ENCODE measurements around the gene AGPAT1. TPM values are rescaled to one million over a fixed set of nuclear protein-coding genes. Genes with fewer than 3 reads are reported as not detected.
A peak's percentile ranks its signal among the peaks of the same experiment; 100 is the strongest.

Gene AGPAT1
- total and polyA plus RNA-seq, 2 of the 13 experiments (the other 11 are each of a cell fraction or from before 2014, with no cell fraction given), result 51.3 to 139 TPM

- TF ChIP-seq TFE3 (CRISPR knock-in tag; IDR thresholded peaks at IDR 0.05) (peak; percentile 30; the same call in 1 of the 2 replicates), NFYB (CRISPR knock-in tag; IDR thresholded peaks at IDR 0.05) (no peak), NBN (conservative IDR thresholded peaks at IDR 0.05) (peak; percentile 74; the same call in 1 of the 2 replicates), PATZ1 (CRISPR knock-in tag; IDR thresholded peaks at IDR 0.05) (peak; percentile 37; the same call in 1 of the 2 replicates), PHF5A (CRISPR knock-in tag; IDR thresholded peaks at IDR 0.05; ENCODE audit: low read depth, unreplicated experiment) (peak; percentile 18), NFRKB (IDR thresholded peaks at IDR 0.05) (0 out of 2 replicates have a peak, but pooled peaks have one; percentile 28), ZNF333 (CRISPR knock-in tag; IDR thresholded peaks at IDR 0.05; ENCODE audit: borderline replicate concordance) (no peak), ATF1 (CRISPR knock-in tag; IDR thresholded peaks at IDR 0.05) (peak; percentile 10; the same call in 1 of the 2 replicates)
Measured at GRCh38 chr6:32176476-32177182, 745 bp upstream of the AGPAT1 start (continued).

GRCh38 chr6:32175322-32175710 lies 568 bp downstream of the AGPAT1 start:
- Histone ChIP-seq H3K9me3 (ENCODE audit: low read length) (no peaks in the 10 kb centered on the region), H4K20me1 (ENCODE audit: insufficient read depth, low read length) (no peaks in the 10 kb centered on the region), H3K36me3 (replicated peaks in 1 of 2; ENCODE audit: control insufficient read depth in 1 of 2, insufficient read depth in 2 of 2, low read length in 2 of 2) (peaks cover 9 to 19% of the 10 kb centered on the region in 2 experiments; a peak in 4 of 5 replicates), H3K27me3 (ENCODE audit: control insufficient read depth in 1 of 2, insufficient read depth in 2 of 2, low read length in 2 of 2) (no peaks in the 10 kb centered on the region; a peak in 1 of 5 replicates), H3K4me1 (ENCODE audit: insufficient read depth, low read length) (peaks cover 60% of the 10 kb centered on the region), H3K79me2 (ENCODE audit: insufficient read depth, low read length) (peaks cover 53% of the 10 kb centered on the region), H3K4me3 (replicated peaks in 1 of 3; ENCODE audit: insufficient read depth in 1 of 3, low read depth in 2 of 3, low read length in 3 of 3) (peak overlapping the region; percentile 96 to 98 (median 98)), H3K4me2 (ENCODE audit: low read depth, low read length) (peak overlapping the region; percentile 88), H3K9ac (ENCODE audit: insufficient read depth, low read depth, low read length) (peak overlapping the region; percentile 92), H3K27ac (ENCODE audit: extremely low read length, insufficient read depth, low read length) (peak overlapping the region; percentile 55), H2AFZ (ENCODE audit: low read length) (no peak overlapping the region)
- DNase-seq (ENCODE audit: low spot score) (no peak), ATAC-seq (no peak), FAIRE-seq (no peak)
- ChIA-PET CTCF (ENCODE audit: low intra/inter-chr PET ratio, low total read pairs) (no interaction called here), POLR2A (no interaction called here)
- in situ Hi-C loops (cut with HindIII; ENCODE audit: extremely low pct_ligation_motif_present, low pct_unique_long_range_greater_than_20kb) (no loop called here), intact Hi-C loops (cut with micrococcal nuclease; ENCODE audit: unreplicated experiment) (loop anchor here (5.0 kb wide), 1 partner anchor 1092 kb away; no protein-coding TSS in a partner anchor)
- BruUV-seq (replicated peaks), result TSS peak; percentile 53
- 5% methylated on average over 2 of the region's 2 CpGs for WGBS (ENCODE audit: low lambda C conversion rate)
- no peak for TF ChIP-seq CREM (IDR thresholded peaks at IDR 0.05)
- no peak for TF ChIP-seq CREM (CRISPR knock-in tag; IDR thresholded peaks at IDR 0.05)
- TF ChIP-seq HNF1B (CRISPR knock-in tag; IDR thresholded peaks at IDR 0.05), result 0 out of 2 replicates have a peak, but pooled peaks have one; percentile 2
- no peak for TF ChIP-seq YEATS2 (CRISPR knock-in tag; IDR thresholded peaks at IDR 0.05; ENCODE audit: borderline replicate concordance)
- TF ChIP-seq PLSCR1 (CRISPR knock-in tag; IDR thresholded peaks at IDR 0.05; ENCODE audit: borderline replicate concordance), result no peak
- TF ChIP-seq NR2F6 (IDR thresholded peaks at IDR 0.05), result peak; percentile 36; the same call in 1 of the 2 replicates
- no peak for TF ChIP-seq NR2F6 (CRISPR knock-in tag; IDR thresholded peaks at IDR 0.05)
- TF ChIP-seq HOXD1 (CRISPR knock-in tag; IDR thresholded peaks at IDR 0.05), result no peak
- TF ChIP-seq REL (CRISPR knock-in tag; conservative IDR thresholded peaks at IDR 0.05), result 0 out of 2 replicates have a peak, but pooled peaks have one; percentile 5
- TF ChIP-seq CBX5 (CRISPR knock-in tag; IDR thresholded peaks at IDR 0.05; ENCODE audit: borderline replicate concordance), result no peak
- 0 out of 2 replicates have a peak, but pooled peaks have one; percentile 20 for TF ChIP-seq ZNF564 (CRISPR knock-in tag; IDR thresholded peaks at IDR 0.05)
